ENCODE results near the gene NLGN1. TPM values are rescaled to one million over a fixed set of nuclear protein-coding genes. Genes with fewer than 3 reads are reported as not detected.

NLGN1 gene
- total and polyA plus RNA-seq, 2 of the 8 experiments (the other 6 are each of a cell fraction or from before 2014, with no cell fraction given) = 7.8 to 14.8 TPM

DNA sequence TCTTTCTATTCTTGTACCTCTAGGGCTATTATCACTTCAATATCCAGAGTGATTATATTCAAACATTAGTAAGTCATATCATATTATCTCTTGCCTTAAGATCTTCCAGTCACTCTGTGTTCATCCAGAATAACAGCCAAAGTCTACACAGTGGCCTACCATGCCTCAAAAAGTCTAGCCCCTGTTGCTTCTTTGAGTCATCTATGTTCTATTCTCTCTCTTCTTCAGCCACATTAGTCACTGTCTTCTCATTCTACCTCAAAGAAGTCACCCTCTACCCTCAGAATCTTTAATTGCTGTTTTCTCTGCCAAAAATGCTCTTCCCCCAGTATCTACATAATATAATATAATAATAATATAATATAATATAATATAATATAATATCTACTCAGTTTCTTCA, 356.0 kb downstream of the NLGN1 start:
- Histone ChIP-seq H2BK20ac (ENCODE audit: low read length) (no peak overlapping the region), H4K8ac (ENCODE audit: extremely low read depth, insufficient read depth, low read length) (no peak overlapping the region), H2BK15ac (ENCODE audit: low read length) (no peak overlapping the region), H4K20me1 (replicated peaks in 1 of 2; ENCODE audit: control insufficient read depth in 1 of 2, insufficient read depth in 2 of 2, low read length in 2 of 2) (no peaks in the 10 kb centered on the region), H2AFZ (ENCODE audit: low read length) (no peak overlapping the region), H3K4ac (replicated peaks; ENCODE audit: insufficient read length, low read depth, low read length) (no peak overlapping the region), H3K36me3 (ENCODE audit: control insufficient read depth in 2 of 4, insufficient read depth in 4 of 4, low read length in 3 of 4) (no peaks in the 10 kb centered on the region), H3K14ac (ENCODE audit: insufficient read length) (no peak overlapping the region), H3K79me2 (ENCODE audit: control insufficient read depth in 1 of 2, insufficient read depth in 2 of 2, low read length in 2 of 2) (no peaks in the 10 kb centered on the region), H2BK5ac (ENCODE audit: low read depth, low read length) (no peak overlapping the region), H2BK12ac (ENCODE audit: low read depth, low read length) (no peak overlapping the region), H3K9me3 (ENCODE audit: insufficient read depth in 2 of 2, low read depth in 1 of 2, low read length in 1 of 2) (no peaks in the 10 kb centered on the region), H3K79me1 (ENCODE audit: low read depth, low read length) (no peaks in the 10 kb centered on the region), H3K9ac (replicated peaks in 1 of 4; ENCODE audit: extremely low read depth in 1 of 4, low read depth in 3 of 4, low read length in 3 of 4) (no peak overlapping the region), H2AK5ac (ENCODE audit: low read depth, low read length) (no peak overlapping the region), H3K4me1 (replicated peaks in 1 of 4; ENCODE audit: control insufficient read depth in 3 of 4, insufficient read depth in 4 of 4, low read length in 3 of 4) (peaks cover 0 to 3% (median 0%) of the 10 kb centered on the region in 4 experiments; a peak in 1 of 7 replicates), H3K27me3 (replicated peaks in 1 of 4; ENCODE audit: control insufficient read depth in 3 of 4, extremely low read depth in 1 of 4, insufficient read depth in 3 of 4, low read length in 3 of 4) (peaks cover 0 to 1% (median 0%) of the 10 kb centered on the region in 4 experiments; a peak in 1 of 7 replicates), H3K56ac (replicated peaks; ENCODE audit: insufficient read length, low read depth, low read length) (no peak overlapping the region), H3K23ac (ENCODE audit: insufficient read length) (no peak overlapping the region), H2BK120ac (replicated peaks; ENCODE audit: low read depth, low read length) (no peak overlapping the region), H3K4me3 (ENCODE audit: extremely low read depth in 1 of 4, insufficient read depth in 2 of 4, low read depth in 3 of 4, low read length in 4 of 4) (no peak overlapping the region), H4K5ac (ENCODE audit: insufficient read length, low read depth, low read length) (no peak overlapping the region), H3K27ac (ENCODE audit: low read depth, low read length) (no peak overlapping the region), H3K23me2 (ENCODE audit: low read depth, low read length) (no peaks in the 10 kb centered on the region), H4K91ac (replicated peaks; ENCODE audit: insufficient read length, low read length) (no peak overlapping the region), H3K4me2 (ENCODE audit: insufficient read depth in 1 of 2, low read depth in 2 of 2, low read length in 2 of 2) (no peak overlapping the region), H3K18ac (ENCODE audit: extremely low read depth, low read length) (no peak overlapping the region)
- FAIRE-seq (no peak), DNase-seq (ENCODE audit: low read depth in 1 of 2, low spot score in 2 of 2) (no peak)
- TF ChIP-seq RNF2 (IDR thresholded peaks at IDR 0.05; ENCODE audit: borderline replicate concordance, low read depth, low read length, missing control alignments, poor library complexity, severe bottlenecking) = no peak
- no peak for TF ChIP-seq TEAD4 (IDR thresholded peaks at IDR 0.05; ENCODE audit: low read depth, low read length)
- TF ChIP-seq BCL11A (IDR thresholded peaks at IDR 0.05; ENCODE audit: low read depth in 2 of 2, low read length in 2 of 2) = no peak
- TF ChIP-seq SP1 (IDR thresholded peaks at IDR 0.05; ENCODE audit: low read depth, low read length) = no peak
- TF ChIP-seq KDM1A (IDR thresholded peaks at IDR 0.05; ENCODE audit: borderline replicate concordance, low read length) = no peak
- TF ChIP-seq CHD2 (IDR thresholded peaks at IDR 0.05; ENCODE audit: low read length) = no peak
- TF ChIP-seq SUZ12 (IDR thresholded peaks at IDR 0.05; ENCODE audit: low read length) = no peak
- no peak for TF ChIP-seq ASH2L (IDR thresholded peaks at IDR 0.05; ENCODE audit: low read length)
- TF ChIP-seq GABPA (IDR thresholded peaks at IDR 0.05; ENCODE audit: borderline replicate concordance, insufficient read depth, low read length) = no peak
- no peak for TF ChIP-seq KDM4A (IDR thresholded peaks at IDR 0.05; ENCODE audit: low read depth, low read length, severe bottlenecking)
- no peak for TF ChIP-seq EGR1 (IDR thresholded peaks at IDR 0.05; ENCODE audit: borderline replicate concordance, low read depth, low read length)
- no peak for TF ChIP-seq SAP30 (IDR thresholded peaks at IDR 0.05; ENCODE audit: insufficient read depth, insufficient replicate concordance, low read length)
- no peak for TF ChIP-seq CREB1 (IDR thresholded peaks at IDR 0.05)
- POLR2A ChIA-PET (ENCODE audit: partially characterized antibody) = no interaction called here
- CTCF ChIA-PET (ENCODE audit: partially characterized antibody) = no interaction called here
